ENCODE measurements around the gene AGFG2. TPM values are rescaled to one million over a fixed set of nuclear protein-coding genes. Genes with fewer than 3 reads are reported as not detected.
"Not testable (repeated sequence)": the region's sequence is repeated elsewhere in the genome, so short reads cannot be mapped to it uniquely, and the experiment has no call there.

AGFG2 gene
- total and polyA plus RNA-seq, 7 donors, result 17.5 to 33.0 (median 28.8) TPM

GRCh38 chr7:100546926-100547800, 8.2 kb downstream of the AGFG2 start:
- H3K36me3 ChIP-seq, result peaks cover 4 to 31% (median 10%) of the 10 kb centered on the region in 4 donors
- H3K27me3 ChIP-seq, result no peaks in the 10 kb centered on the region
- peak overlapping the region; percentile 87 to 90 (median 88) for H3K27ac ChIP-seq
- intact Hi-C loops (cut with DNase I), result no loop called here
- DNase-seq, result no peak
- H3K4me3 ChIP-seq, result no peak overlapping the region
- H3K4me1 ChIP-seq, result peaks cover 0 to 60% (median 52%) of the 10 kb centered on the region in 4 donors
- H3K9me3 ChIP-seq, result no peaks in the 10 kb centered on the region
- no peak for TF ChIP-seq EP300 (IDR thresholded peaks at IDR 0.05)
- TF ChIP-seq CTCF (IDR thresholded peaks at IDR 0.05), result no peak
- no peak for TF ChIP-seq POLR2AphosphoS5 (IDR thresholded peaks at IDR 0.05)
- no peak for TF ChIP-seq POLR2A (IDR thresholded peaks at IDR 0.05)
- WGBS, 2 donors, result 23 to 62% methylated on average over 9 of the region's 9 CpGs

- Histone ChIP-seq H3K9me3 (no peaks in the 10 kb centered on the region), H3K4me1 (peaks cover 0 to 60% (median 52%) of the 10 kb centered on the region in 4 donors), H3K4me3 (no peak overlapping the region), H3K36me3 (peaks cover 4 to 38% (median 16%) of the 10 kb centered on the region in 4 donors), H3K27ac (peak overlapping the region; percentile 87 to 90 (median 88)), H3K27me3 (no peaks in the 10 kb centered on the region)
- no peak for DNase-seq
- 15 to 25% methylated on average over 2 of the region's 2 CpGs for WGBS, 2 donors
- TF ChIP-seq CTCF (IDR thresholded peaks at IDR 0.05), result peak in 1 of 4 experiments; percentile 13
- TF ChIP-seq POLR2AphosphoS5 (IDR thresholded peaks at IDR 0.05), result peak in 1 of 4 donors; percentile 16
- TF ChIP-seq POLR2A (IDR thresholded peaks at IDR 0.05), result no peak
- TF ChIP-seq EP300 (IDR thresholded peaks at IDR 0.05), result no peak
- intact Hi-C loops (cut with DNase I), result no loop called here
Measured at GRCh38 chr7:100547872-100548271, 8.9 kb downstream of the AGFG2 start.

- DNase-seq; intact Hi-C loops (cut with DNase I); H3K27me3 ChIP-seq; H3K9me3 ChIP-seq; H3K4me3 ChIP-seq: not testable (repeated sequence)
- Histone ChIP-seq H3K36me3 (peaks cover 4 to 44% (median 17%) of the 10 kb centered on the region in 4 donors), H3K4me1 (peaks cover 0 to 57% (median 52%) of the 10 kb centered on the region in 4 donors), H3K27ac (peak overlapping the region; percentile 87 to 90 (median 88))
- WGBS, 2 donors, result 80 to 84% methylated on average over 5 of the region's 5 CpGs
Measured at GRCh38 chr7:100548446-100548845, 9.4 kb downstream of the AGFG2 start.

- Histone ChIP-seq H3K36me3 (peaks cover 15 to 83% (median 33%) of the 10 kb centered on the region in 4 donors), H3K27me3 (no peaks in the 10 kb centered on the region), H3K4me3 (no peak overlapping the region), H3K27ac (no peak overlapping the region), H3K9me3 (no peaks in the 10 kb centered on the region), H3K4me1 (peaks cover 0 to 16% (median 12%) of the 10 kb centered on the region in 4 donors)
- 97% methylated on average over 2 of the region's 2 CpGs for WGBS, 2 donors
- intact Hi-C loops (cut with DNase I), result no loop called here
- TF ChIP-seq POLR2AphosphoS5 (IDR thresholded peaks at IDR 0.05) (no peak), EP300 (IDR thresholded peaks at IDR 0.05) (no peak), POLR2A (IDR thresholded peaks at IDR 0.05) (no peak), CTCF (IDR thresholded peaks at IDR 0.05) (no peak)
- DNase-seq, result no peak
Measured at GRCh38 chr7:100552532-100552931, 13.5 kb downstream of the AGFG2 start.

- intact Hi-C loops (cut with DNase I), result no loop called here
- Histone ChIP-seq H3K36me3 (peaks cover 15 to 83% (median 33%) of the 10 kb centered on the region in 4 donors), H3K27me3 (no peaks in the 10 kb centered on the region), H3K4me3 (no peak overlapping the region), H3K9me3 (no peaks in the 10 kb centered on the region), H3K4me1 (peaks cover 0 to 11% (median 7%) of the 10 kb centered on the region in 4 donors), H3K27ac (no peak overlapping the region)
- no peak for TF ChIP-seq CTCF (IDR thresholded peaks at IDR 0.05)
- TF ChIP-seq EP300 (IDR thresholded peaks at IDR 0.05), result no peak
- no peak for TF ChIP-seq POLR2A (IDR thresholded peaks at IDR 0.05)
- no peak for TF ChIP-seq POLR2AphosphoS5 (IDR thresholded peaks at IDR 0.05)
- 96 to 98% methylated on average over 3 of the region's 3 CpGs for WGBS, 2 donors
- no peak for DNase-seq
Measured at GRCh38 chr7:100553032-100553431, 14.0 kb downstream of the AGFG2 start.
